ENCODE measurements around the gene IFNL3. TPM values are rescaled to one million over a fixed set of nuclear protein-coding genes. Genes with fewer than 3 reads are reported as not detected.
"Not testable (repeated sequence)": the region's sequence is repeated elsewhere in the genome, so short reads cannot be mapped to it uniquely, and the experiment has no call there.

The IFNL3 gene
- total RNA-seq, 2 experiments from 2014 or later: not detected

DNA sequence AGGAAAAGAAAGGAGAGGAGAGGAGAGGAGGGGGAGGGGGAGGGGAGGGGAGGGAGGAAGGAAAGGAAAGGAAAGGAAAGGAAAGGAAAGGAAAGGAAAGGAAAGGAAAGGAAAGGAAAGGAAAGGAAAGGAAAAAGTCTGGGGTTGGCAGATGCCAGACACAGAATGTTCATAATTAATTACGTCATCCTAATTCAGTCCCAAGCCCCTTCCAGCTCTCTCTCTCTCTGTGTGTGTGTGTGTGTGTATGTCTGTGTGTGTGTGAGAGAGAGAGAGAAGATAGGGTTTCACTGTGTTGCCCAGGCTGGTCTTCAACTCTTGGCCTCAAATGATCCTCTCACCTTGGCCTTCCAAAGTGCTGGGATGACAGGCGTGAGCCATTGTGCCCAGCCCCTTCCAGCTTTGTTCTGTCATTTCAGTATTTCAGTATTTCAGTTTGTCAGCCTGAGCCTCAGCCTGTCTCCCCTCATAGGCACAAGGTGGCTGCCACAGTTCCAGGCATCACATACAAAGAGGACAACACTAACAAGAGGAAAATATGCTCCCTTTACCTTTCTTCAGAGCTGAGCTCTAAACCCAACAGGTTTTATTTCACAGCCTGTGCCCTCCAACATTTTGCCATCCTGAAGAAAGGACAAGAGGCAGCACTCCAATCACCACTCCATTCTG lies 14.6 kb downstream of the IFNL3 start:
- ATAC-seq: no peak
- H3K27me3 Mint-ChIP-seq (ENCODE audit: low read depth): peaks cover 11% of the 10 kb centered on the region
- no peak overlapping the region for H3K4me3 Mint-ChIP-seq
- H3K4me1 Mint-ChIP-seq (ENCODE audit: low read depth): peaks cover under 1% of the 10 kb centered on the region
- DNase-seq: no peak
- H3K27ac Mint-ChIP-seq: no peak overlapping the region
- ChIA-PET POLR2A (no interaction called here), CTCF (no interaction called here)
- no peaks in the 10 kb centered on the region for H3K36me3 Mint-ChIP-seq (ENCODE audit: low read depth)
- H3K9me3 Mint-ChIP-seq (ENCODE audit: insufficient read depth): no peaks in the 10 kb centered on the region

DNA sequence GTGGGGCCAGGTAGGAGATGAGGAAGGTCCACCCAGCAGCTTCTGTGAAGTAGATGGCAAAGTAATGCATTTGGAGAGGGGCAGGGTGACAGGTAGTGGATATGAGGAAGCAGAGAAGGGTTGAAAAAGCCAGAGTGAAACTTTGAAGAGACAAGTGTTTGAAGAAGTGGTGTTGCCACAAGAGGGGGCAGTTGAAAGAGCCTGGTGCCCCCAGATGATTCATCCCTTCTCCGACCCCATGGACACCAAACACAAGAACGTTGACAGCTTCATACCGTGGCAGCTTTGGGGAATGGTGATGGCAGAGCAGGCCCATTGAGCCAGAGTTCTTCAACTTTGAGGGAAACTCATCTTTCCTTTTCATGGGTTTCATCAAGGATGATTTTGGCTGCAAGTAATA lies 19.9 kb downstream of the IFNL3 start:
- CTCF ChIA-PET: interaction anchor here (1.4 kb wide), 1 partner anchor 103 kb away, joined by 6 read pairs; no protein-coding TSS in a partner anchor
- Mint-ChIP-seq H3K9me3 (ENCODE audit: insufficient read depth) (no peaks in the 10 kb centered on the region), H3K36me3 (ENCODE audit: low read depth) (no peaks in the 10 kb centered on the region), H3K4me3 (no peak overlapping the region), H3K27ac (no peak overlapping the region), H3K27me3 (ENCODE audit: low read depth) (peaks cover 27% of the 10 kb centered on the region), H3K4me1 (ENCODE audit: low read depth) (no peaks in the 10 kb centered on the region)
- DNase-seq (no peak), ATAC-seq (no peak)
- POLR2A ChIA-PET: interaction anchor here (0.7 kb wide), 1 partner anchor 210 kb away, joined by 3 read pairs; no protein-coding TSS in a partner anchor

DNA sequence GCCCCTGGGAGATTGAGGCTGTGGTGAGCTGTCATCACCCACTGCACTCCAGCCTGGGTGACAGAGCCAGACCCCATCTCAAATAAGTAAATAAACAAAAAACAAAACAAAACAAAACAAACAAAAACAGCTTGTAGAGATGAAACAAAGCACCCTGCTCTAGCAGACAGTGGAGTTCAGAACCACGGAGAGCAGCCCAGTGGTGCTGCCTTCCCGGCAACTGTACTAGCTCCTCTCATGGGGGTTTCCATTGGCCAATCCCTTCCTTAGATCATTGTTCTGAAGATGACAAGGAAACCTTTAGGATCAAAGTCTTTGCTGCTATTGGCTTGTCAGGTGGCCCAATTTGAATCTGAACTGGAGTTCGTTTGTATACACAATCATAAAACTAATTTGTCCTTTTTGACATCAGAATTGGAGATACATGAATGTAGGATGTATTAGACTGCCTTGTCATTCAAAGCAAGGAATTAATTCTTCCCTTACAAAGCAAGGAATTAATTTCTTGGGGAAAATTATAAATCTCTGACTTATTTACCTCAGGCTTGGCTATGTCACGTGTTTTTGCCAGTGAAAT lies 21.0 kb downstream of the IFNL3 start:
- peak; percentile 54 for DNase-seq

DNA sequence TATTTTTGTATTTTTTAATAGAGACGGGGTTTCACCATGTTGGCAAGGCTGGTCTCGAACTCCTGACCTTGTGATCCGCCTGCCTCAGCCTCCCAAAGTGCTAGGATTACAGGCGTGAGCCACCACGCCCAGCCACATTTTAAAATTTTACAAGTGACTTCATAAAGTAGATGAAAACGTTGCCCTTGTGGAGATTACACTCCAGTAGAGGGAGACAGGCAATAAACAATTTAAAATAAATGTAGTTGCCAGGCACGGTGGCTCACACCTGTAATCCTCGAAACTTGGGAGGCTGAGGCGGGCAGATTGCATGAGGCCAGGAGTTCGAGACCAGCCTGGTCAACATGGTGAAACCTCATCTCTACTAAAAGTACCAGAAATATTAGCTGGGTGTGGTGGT lies 25.7 kb downstream of the IFNL3 start:
- not testable (repeated sequence) for H3K27ac Mint-ChIP-seq
- CTCF ChIA-PET: interaction anchor here (0.8 kb wide), 1 partner anchor 108 kb away, joined by 3 read pairs; no protein-coding TSS in a partner anchor

More for the DNA sequence above, 21.0 kb downstream of the IFNL3 start:
- no peaks in the 10 kb centered on the region for H3K4me1 Mint-ChIP-seq (ENCODE audit: low read depth)
- ATAC-seq: no peak
- CTCF ChIA-PET: interaction anchor here (0.8 kb wide), 1 partner anchor 111 kb away, joined by 3 read pairs; no protein-coding TSS in a partner anchor
- no peak overlapping the region for H3K27ac Mint-ChIP-seq
- H3K9me3 Mint-ChIP-seq (ENCODE audit: insufficient read depth): no peaks in the 10 kb centered on the region
- no peak overlapping the region for H3K4me3 Mint-ChIP-seq
- POLR2A ChIA-PET: interaction anchor here (1.0 kb wide), 1 partner anchor 99 kb away, joined by 3 read pairs; no protein-coding TSS in a partner anchor
- no peaks in the 10 kb centered on the region for H3K36me3 Mint-ChIP-seq (ENCODE audit: low read depth)
- peaks cover 30% of the 10 kb centered on the region for H3K27me3 Mint-ChIP-seq (ENCODE audit: low read depth)

DNA sequence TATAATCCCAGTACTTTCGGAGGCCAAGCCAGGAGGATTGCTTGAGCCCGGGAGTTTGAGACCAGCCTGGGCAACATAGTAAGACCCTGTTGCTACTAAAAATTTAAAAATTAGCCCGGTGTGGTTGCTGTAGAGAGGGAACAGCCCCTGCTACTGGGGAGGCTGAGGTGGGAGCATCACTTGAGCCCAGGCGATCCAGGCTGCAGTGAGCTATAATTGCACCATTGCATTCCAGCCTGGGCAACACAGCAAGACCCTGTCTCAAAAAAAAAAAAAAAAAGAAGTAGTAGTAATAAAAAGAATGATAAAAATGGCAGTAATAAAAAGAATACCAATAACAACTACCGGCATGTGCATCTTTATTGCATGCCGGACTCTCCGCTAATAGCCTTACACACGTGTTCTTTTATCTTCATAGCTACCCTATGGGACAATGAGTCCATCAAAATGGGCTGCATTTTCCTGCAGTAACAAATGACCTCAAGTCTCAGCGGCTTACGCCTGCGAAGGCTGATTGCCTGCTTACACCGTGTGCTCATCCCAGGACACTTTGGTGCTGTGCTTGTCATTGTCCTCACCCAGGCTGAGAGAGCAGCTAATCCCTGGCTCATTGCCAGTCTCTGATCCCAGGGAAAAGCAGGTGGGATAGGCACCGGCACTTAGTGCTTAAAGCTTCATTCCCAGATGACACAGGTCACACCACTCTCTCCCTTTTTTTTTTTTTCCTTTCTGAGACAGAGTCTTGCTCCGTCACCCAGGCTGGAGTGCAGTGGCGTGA lies 26.4 kb downstream of the IFNL3 start:
- Mint-ChIP-seq H3K9me3 (ENCODE audit: insufficient read depth) (no peaks in the 10 kb centered on the region), H3K4me3 (no peak overlapping the region), H3K27ac (no peak overlapping the region), H3K4me1 (ENCODE audit: low read depth) (peaks cover 5% of the 10 kb centered on the region), H3K27me3 (ENCODE audit: low read depth) (peaks cover 17% of the 10 kb centered on the region), H3K36me3 (ENCODE audit: low read depth) (no peaks in the 10 kb centered on the region)
- no peak for ATAC-seq
- POLR2A ChIA-PET: interaction anchor here (0.6 to 1.0 kb wide), 2 partner anchors 26 to 109 kb away, joined by 3 to 5 read pairs; no protein-coding TSS in a partner anchor
- no peak for DNase-seq
- CTCF ChIA-PET: no interaction called here

More for the DNA sequence above, 25.7 kb downstream of the IFNL3 start:
- not testable (repeated sequence) for H3K4me3 Mint-ChIP-seq; DNase-seq; ATAC-seq; H3K36me3 Mint-ChIP-seq (ENCODE audit: low read depth); H3K4me1 Mint-ChIP-seq (ENCODE audit: low read depth); H3K9me3 Mint-ChIP-seq (ENCODE audit: insufficient read depth)
- peaks cover 17% of the 10 kb centered on the region for H3K27me3 Mint-ChIP-seq (ENCODE audit: low read depth)
- POLR2A ChIA-PET: interaction anchor here (1.0 kb wide), 1 partner anchor 108 kb away, joined by 3 read pairs; no protein-coding TSS in a partner anchor

DNA sequence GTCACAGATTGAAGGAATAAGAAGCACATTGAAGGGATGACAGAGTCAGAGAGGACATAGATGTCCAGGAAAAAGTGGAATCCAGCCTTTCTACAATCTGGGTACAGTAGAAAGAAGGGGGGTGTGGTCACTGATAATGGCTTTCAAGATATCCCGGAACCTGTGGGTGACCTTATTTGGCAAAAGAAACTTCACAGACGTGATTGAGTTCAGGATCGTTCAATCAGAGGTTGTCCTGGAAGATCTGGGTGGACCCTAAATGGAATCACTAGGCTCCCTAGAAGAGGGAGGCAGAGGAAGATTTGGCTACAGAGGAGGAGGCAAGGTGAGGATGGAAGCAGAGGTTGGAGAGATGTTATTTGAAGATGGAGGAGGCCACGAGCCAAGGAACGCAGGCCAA lies 27.7 kb downstream of the IFNL3 start:
- Mint-ChIP-seq H3K4me1 (ENCODE audit: low read depth) (peaks cover 5% of the 10 kb centered on the region), H3K9me3 (ENCODE audit: insufficient read depth) (no peaks in the 10 kb centered on the region), H3K36me3 (ENCODE audit: low read depth) (no peaks in the 10 kb centered on the region), H3K27ac (no peak overlapping the region), H3K4me3 (no peak overlapping the region), H3K27me3 (ENCODE audit: low read depth) (peaks cover 16% of the 10 kb centered on the region)
- DNase-seq (no peak), ATAC-seq (no peak)
- CTCF ChIA-PET: interaction anchor here (1.5 kb wide), 1 partner anchor 110 kb away, joined by 3 read pairs; no protein-coding TSS in a partner anchor
- POLR2A ChIA-PET: no interaction called here

DNA sequence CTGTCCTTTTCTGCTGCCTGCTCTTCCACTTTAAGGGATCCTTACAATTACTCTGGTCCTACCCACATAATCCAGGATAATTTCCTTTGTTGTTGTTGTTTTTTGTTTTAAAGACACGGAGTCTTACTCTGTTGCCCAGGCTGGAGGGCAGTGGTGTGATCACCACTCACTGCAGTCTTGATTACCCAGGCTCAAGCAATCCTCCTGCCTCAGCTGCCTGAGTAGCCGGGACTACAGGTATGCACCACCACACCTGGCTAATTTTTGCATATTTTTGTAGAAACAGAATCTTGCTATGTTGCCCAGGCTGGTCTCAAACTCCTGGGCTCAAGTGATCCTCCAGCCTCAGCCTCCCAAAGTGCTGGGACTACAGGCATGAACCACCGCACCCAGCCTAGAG lies 29.5 kb downstream of the IFNL3 start:
- POLR2A ChIA-PET; DNase-seq; ATAC-seq; H3K4me1 Mint-ChIP-seq (ENCODE audit: low read depth); H3K27me3 Mint-ChIP-seq (ENCODE audit: low read depth); H3K27ac Mint-ChIP-seq; CTCF ChIA-PET; H3K4me3 Mint-ChIP-seq; H3K36me3 Mint-ChIP-seq (ENCODE audit: low read depth); H3K9me3 Mint-ChIP-seq (ENCODE audit: insufficient read depth): not testable (repeated sequence)

DNA sequence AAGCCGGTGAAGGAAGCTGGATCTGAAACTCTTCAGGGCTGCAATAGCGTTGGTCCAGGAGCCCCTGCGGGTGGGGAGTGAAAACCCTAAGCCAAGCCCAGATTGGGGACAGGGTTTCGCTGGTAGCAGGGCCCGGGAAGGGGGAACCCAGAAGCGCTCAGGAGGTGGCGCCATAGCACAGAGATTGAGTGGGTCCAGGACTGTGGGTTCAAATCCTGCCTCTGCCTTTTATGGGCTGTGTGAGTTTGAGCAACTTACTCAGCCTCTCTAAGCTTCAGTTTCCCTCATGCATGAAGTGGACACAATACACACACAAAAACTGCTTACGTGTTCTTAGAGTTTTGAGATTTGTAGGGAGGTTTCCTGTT lies 32.4 kb downstream of the IFNL3 start:
- no peak overlapping the region for H3K4me3 Mint-ChIP-seq
- no peaks in the 10 kb centered on the region for H3K9me3 Mint-ChIP-seq (ENCODE audit: insufficient read depth)
- CTCF ChIA-PET: interaction anchor here (0.6 to 2.9 kb wide), 9 partner anchors 25 to 700 kb away, joined by 3 to 13 read pairs (median 3); partner anchors contain the start of genes GMFG, MED29, PAF1 and PLEKHG2
- ATAC-seq (peak; percentile 91), DNase-seq (peak; percentile 80)
- H3K27ac Mint-ChIP-seq: no peak overlapping the region
- peaks cover 2% of the 10 kb centered on the region for H3K4me1 Mint-ChIP-seq (ENCODE audit: low read depth)
- POLR2A ChIA-PET: interaction anchor here (1.0 to 1.2 kb wide), 2 partner anchors 115 to 223 kb away, joined by 3 to 4 read pairs; partner anchors contain the start of gene RPS16
- H3K27me3 Mint-ChIP-seq (ENCODE audit: low read depth): peaks cover 15% of the 10 kb centered on the region
- no peaks in the 10 kb centered on the region for H3K36me3 Mint-ChIP-seq (ENCODE audit: low read depth)

DNA sequence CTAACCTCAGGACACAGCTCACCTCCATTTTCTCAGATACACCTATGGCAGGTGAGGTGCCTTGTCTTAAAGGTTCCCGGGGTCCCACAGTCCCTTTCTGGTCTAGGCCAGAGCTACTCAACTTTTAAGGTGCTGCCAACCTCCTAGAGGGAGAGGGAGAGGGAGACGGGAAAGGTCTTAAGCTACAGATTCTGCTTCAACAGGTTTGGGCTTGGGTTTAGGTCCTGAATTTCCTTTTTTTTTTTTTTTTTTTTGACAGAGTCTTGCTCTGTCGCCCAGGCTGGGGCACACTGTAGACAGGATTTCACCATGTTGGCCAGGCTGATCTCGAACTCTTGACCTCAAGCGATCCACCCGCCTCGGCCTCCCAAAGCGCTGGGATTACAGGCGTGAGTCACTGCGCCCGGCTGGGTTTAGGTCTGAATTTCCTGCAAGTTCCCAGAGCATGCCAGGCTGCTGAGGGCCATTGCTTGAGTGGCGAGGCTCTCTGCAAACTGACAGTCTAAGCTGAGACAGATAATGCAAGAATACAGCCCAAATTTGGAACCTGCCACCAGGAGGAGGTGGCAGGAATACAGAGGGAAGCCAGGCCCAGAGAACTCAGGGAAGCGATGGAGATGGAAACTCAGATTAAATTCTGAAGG lies 33.0 kb downstream of the IFNL3 start:
- CTCF ChIA-PET: interaction anchor here (1.0 to 2.9 kb wide), 7 partner anchors 26 to 200 kb away, joined by 3 to 13 read pairs (median 4); partner anchors contain the start of genes GMFG, MED29 and PAF1
- POLR2A ChIA-PET: interaction anchor here (0.5 to 1.2 kb wide), 3 partner anchors 25 to 224 kb away, joined by 3 to 4 read pairs (median 3); partner anchors contain the start of gene RPS16
- ATAC-seq (no peak), DNase-seq (no peak)
- no peaks in the 10 kb centered on the region for H3K4me1 Mint-ChIP-seq (ENCODE audit: low read depth)
- H3K9me3 Mint-ChIP-seq (ENCODE audit: insufficient read depth): no peaks in the 10 kb centered on the region
- no peak overlapping the region for H3K27ac Mint-ChIP-seq
- no peaks in the 10 kb centered on the region for H3K36me3 Mint-ChIP-seq (ENCODE audit: low read depth)
- no peak overlapping the region for H3K4me3 Mint-ChIP-seq
- H3K27me3 Mint-ChIP-seq (ENCODE audit: low read depth): peaks cover 13% of the 10 kb centered on the region

DNA sequence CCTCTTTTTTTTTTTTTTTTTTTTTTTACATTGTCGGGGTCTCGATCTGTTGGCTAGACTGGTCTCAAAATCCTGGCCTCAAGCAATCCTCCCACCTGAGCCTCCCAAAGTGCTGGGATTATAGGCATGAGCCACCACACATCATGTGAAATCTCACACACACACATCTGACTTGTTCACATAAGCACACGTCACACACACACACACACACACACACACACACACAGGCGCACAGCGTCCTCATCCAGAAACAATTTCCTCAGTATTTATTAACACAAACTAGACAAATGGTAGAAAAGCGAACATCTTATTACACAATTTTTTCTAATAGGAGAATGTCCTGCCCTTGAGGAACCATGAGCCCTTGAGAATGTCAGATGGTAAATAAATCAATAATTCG lies 35.6 kb downstream of the IFNL3 start:
- ATAC-seq: no peak
- CTCF ChIA-PET: no interaction called here
- H3K4me3 Mint-ChIP-seq: no peak overlapping the region

DNA sequence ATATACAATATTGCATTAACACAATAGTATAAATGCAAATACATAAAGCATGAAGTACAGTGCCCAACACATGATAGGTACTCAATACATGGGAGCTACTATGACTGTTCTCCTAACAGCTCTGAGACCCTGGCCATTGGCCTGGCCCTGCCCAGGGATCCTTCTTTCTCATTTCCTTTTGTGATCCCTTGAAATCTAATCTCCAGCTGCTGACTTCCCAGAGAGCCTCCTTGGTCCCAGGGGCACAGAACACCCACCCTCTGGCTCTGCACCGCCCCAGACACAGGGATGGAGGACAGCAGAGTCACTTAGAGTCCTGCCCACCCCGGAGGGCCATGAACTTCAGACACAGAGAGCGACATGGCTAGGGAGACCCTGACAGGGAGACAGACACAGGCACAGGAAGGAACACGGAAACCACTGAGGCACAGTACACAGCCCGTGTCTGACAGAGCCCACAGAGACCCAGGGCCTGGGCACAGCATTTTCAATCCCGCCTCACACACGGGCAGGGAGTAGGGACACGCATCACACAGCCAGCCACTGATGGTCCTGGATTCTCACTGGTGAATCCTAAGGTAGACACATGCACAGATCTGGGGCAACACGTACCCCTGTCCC lies 36.5 kb downstream of the IFNL3 start:
- no peaks in the 10 kb centered on the region for H3K9me3 Mint-ChIP-seq (ENCODE audit: insufficient read depth)
- ATAC-seq: no peak
- H3K4me3 Mint-ChIP-seq: no peak overlapping the region
- no peak overlapping the region for H3K27ac Mint-ChIP-seq
- no peaks in the 10 kb centered on the region for H3K4me1 Mint-ChIP-seq (ENCODE audit: low read depth)
- ChIA-PET POLR2A (no interaction called here), CTCF (no interaction called here)
- no peaks in the 10 kb centered on the region for H3K36me3 Mint-ChIP-seq (ENCODE audit: low read depth)
- no peak for DNase-seq
- peaks cover 35% of the 10 kb centered on the region for H3K27me3 Mint-ChIP-seq (ENCODE audit: low read depth)

More for the DNA sequence above, 35.6 kb downstream of the IFNL3 start:
- Mint-ChIP-seq H3K36me3 (ENCODE audit: low read depth) (no peaks in the 10 kb centered on the region), H3K9me3 (ENCODE audit: insufficient read depth) (no peaks in the 10 kb centered on the region), H3K27me3 (ENCODE audit: low read depth) (peaks cover 26% of the 10 kb centered on the region), H3K4me1 (ENCODE audit: low read depth) (no peaks in the 10 kb centered on the region), H3K27ac (no peak overlapping the region)
- DNase-seq: no peak
- POLR2A ChIA-PET: no interaction called here
